G401.6 (cell line): ENCODE data around the gene MAP3K2.
"Not testable (repeated sequence)": the region's sequence is repeated elsewhere in the genome, so short reads cannot be mapped to it uniquely, and the experiment has no call there.

ENCODE experiments used
- FAIRE-seq: peaks from 2 replicates; lab custom pipeline; 2012; peaks lifted over from hg19 to GRCh38; lab: Jason Lieb, UNC

The MAP3K2 gene

DNA sequence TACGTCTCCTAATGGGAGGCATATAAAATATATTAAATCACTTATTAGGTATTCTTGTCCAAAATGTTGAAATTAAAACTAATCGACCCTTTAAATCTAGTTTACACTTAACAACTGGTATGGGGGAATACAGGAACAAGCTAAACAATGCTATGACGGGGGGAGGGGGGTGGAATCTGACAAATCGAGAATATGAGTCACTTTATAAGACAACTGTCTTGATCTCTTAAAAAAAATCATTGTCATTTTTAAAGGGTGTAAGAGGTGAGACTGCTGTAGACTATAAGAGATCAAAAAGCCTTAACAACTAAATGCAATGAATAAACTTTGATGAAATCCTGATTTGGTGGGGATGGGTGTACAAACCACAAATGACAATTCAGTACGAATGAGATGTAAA lies 6.0 kb downstream of the MAP3K2 start:
- FAIRE-seq = no peak

DNA sequence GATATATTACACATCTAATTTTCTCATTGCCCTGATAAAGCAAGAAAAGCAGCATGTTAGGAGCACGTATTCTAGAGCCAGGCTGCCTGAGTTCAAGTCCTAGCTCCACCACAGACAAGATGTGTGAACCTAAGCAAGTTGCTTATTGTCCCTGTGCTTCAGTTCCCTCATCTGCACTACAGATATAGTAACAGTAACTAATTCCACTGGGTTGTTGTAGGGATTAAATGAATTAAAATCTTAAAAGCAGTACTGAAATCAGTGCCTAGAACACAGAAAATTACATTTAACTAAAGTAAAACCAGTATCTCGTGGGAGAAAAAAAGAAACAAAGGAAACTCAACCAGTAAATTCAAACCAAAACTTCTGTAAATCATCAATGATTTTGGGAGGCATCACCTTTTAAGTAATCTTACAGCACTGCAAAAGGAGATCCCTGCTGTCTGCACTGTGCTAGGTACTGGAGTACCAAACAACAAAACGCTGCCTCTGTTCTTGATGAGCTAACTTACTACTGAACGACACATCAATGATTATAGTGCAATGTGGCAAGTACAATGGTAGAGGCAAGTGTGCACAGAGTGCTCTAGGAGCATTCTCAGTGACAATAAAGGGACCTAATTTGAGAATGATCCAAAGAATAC lies 7.9 kb downstream of the MAP3K2 start:
- no peak for FAIRE-seq

DNA sequence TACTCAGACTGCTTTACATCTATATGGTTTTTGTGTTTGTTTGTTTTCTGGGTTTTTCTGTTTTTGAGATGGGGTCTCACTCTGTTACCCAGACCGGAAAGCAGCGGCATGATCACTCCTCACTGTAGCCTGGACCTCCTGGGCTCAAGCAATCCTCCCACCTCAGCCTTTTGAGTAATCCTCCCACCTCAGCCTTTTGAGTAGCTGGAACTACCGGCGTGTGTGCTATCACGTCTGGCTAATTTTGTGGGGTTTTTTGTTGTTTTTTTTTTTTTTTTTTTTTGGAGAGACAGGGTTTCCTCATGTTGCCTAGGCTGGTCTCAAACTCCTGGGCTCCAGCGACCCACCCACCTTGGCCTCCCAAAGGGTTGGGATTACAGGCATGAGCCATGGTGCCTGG lies 9.1 kb downstream of the MAP3K2 start:
- FAIRE-seq = no peak

DNA sequence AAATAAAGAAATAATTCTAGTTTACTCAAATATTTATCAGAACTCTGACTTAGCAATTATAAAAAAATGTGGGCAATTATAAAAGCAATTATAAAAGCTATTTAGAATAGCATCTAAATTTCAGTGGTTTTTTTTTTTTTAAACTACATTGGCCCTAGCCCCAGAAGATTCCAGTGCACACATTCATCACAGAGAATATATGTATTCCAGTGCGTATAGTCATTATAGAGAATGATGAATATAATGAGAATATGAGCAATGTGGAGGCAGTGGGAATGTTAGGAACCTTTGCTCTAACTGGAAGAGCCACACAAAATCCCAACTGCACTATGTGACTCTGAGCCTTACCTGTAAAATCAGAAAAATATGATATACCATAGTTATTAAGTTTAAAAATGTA lies 10.5 kb downstream of the MAP3K2 start:
- FAIRE-seq = no peak

DNA sequence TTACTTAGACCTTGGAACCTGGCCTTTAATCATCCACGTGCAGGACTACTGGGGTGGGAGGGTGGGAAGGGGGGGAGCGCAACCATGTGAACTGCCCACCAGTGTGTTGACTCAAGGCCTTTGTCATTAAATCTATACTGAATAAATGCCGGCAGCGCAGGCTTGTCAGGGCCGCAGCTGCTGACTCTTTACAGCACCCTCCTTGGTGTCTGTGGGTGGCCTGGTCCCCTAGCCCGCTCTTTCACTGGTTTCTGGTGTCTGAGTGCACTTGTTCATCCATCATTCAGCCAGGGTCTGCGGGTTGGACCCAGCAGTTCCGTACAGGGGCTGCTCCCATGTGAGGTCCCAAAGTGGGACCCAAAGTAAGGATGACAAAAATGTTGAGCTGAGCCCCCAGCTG lies 11.5 kb downstream of the MAP3K2 start:
- FAIRE-seq = no peak

DNA sequence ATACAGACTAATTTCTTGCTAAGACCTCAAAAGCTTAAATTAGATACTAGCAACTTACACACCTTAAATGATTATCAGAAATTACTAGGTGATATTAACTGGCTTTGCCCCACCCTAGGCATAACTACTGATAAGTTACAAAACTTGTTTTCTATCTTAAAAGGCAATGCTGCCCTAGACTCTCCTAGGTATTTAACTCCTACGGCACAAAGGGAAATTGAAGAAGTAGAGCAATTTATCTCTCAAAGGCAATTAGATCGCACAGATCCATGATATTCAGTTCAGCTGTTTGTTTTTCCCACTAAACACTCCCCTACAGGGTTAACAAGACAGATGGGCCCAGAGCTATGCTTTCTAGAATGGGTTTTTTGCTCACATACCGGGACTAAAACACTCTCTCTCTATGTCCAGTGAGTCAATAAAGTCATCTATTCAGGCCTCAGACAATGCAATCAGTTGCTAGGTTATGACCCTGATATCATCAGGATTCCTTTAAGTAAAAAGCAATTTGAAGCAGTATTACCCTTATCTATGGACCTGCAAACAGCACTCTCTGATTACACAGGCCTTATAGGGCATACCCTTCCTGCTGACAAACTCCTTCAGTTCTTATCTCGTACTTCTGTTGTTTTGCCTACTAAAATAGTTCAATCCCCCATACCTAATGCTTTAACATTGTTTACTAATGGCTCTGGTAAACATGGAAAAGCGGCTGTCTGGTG lies 14.3 kb downstream of the MAP3K2 start:
- no peak for FAIRE-seq

DNA sequence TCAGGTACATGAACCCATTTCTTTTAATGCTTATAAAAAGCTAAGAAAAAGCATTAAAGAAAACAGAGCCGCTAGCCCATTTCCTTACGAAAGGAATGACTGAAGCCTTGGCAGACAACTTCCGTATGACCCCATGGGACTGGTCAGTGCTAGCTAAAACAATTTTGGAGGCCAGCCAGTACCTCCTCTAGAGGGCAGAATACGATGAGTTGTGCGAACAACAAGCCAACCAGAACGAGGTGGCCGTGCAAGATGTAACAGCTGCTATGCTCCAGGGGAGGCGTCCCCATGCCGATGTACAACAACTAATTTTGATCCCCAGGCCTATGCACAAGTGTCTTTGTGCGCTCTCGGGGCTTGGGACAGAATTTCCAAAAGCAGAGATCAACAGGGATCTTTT lies 16.7 kb downstream of the MAP3K2 start:
- no peak for FAIRE-seq

DNA sequence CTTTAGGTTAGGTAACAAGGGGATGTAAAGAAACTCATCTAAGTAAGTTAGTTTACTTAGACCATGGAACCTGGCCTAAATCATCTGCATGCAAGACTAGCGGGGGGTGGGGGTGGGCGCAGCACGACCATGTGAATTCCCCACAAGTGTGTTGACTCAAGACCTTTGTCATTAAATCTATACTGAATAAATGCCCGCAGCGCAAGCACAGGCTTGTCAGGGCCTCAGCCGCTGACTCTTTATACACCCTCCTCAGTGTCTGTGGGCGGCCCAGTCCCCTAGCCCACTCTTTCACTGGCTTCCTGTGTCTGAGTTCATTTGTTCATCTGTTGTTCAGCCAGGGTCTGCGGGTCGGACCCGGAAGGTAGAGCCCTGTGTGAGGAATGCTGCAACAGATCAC lies 17.8 kb downstream of the MAP3K2 start:
- FAIRE-seq = no peak

DNA sequence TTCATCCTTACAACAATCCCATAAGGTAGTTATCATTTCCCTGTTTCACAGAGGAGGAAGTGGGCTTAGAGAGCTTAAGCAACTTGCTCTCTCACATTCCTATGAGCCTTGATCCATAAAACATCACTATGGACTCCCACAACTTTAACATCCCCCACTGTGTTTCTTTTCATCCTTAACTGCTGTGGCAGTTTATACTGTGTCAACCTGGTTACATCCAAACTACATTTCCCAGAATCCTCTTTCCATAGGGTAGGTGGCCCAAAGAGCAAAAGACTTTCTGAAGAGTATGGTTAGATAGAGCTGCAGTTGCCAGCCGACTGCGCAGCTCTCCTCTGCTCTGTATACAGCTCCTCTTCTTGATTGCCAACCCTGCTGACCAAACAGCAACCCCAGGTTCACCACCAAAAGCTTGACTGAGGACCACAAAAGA lies 22.5 kb downstream of the MAP3K2 start:
- no peak for FAIRE-seq

DNA sequence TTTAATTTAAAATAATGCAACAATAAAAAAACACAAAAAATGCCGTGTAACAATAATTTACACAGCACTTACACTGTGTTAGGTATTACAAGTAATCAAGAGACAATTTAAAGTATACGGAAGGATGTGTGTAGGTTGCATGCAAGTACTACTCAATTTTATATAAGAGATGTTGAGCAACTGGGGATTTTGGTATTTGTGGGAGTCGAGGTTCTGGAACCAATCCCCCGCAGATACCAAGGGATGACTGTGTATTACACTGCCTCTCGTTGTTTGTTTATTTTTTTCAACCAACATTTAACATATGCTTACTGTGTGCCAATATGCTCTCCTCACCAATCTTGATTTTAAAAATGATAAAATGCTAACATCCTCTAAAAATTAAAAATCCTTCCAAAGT lies 24.8 kb downstream of the MAP3K2 start:
- FAIRE-seq = no peak

DNA sequence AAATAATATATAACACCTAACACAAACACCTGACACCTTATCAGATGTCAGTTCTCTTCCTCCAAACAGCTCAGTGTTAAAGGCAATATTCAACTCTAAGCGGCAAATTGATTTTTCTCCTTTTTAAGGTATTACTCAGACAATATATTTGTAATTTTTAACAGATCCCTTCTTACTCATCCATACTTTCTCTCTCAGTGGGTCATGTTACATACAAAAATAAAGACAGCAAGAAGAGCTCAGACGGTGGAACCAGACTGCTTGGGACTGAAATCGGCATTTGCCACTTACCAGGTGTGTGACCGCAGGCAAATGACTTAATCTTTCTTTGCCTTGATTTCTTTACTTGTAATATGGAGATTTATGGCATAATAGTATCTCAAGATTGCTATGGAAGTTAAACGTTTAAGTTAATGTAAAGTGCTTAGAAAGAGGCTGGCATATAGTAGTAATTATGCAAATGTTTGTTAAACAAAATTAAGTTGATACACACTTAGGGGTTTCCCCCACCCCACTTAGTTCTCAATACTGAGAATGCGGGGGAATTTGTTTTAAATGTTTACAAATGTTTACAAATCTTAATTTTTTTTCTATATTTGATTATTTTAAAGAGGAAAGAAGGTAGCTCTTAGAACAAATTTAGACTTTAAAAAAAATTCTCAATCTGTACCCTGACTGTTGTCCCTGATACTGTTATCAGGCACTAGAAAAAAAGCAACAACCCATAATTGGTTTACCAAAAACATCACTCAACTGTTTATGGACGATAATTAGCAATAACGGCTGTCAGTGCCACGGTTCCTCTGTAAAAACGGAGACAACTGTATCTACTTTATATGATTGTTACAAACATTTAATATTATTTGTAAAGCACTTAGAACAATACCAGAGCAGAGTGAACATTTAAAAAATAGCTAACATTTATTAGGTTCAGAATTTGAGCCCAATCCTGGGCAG lies 25.6 kb downstream of the MAP3K2 start:
- no peak for FAIRE-seq

DNA sequence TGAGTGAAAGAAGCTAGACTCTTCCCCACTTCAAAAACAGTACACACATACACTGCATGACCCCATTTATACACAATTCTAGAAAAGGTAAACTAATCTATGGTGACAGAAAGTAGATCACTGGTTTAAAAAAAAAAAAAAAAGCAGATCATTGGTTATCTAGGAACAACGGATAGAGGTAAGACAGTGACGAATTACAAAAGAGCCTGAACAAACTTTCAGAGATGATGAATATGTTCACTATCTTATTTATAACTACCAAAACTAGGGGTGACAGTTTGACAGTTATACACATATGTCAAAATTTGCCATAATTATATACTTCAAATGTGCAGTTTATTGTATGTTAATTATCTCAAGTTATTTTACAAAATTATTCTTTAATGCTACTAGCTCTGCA lies 27.5 kb downstream of the MAP3K2 start:
- no peak for FAIRE-seq

DNA sequence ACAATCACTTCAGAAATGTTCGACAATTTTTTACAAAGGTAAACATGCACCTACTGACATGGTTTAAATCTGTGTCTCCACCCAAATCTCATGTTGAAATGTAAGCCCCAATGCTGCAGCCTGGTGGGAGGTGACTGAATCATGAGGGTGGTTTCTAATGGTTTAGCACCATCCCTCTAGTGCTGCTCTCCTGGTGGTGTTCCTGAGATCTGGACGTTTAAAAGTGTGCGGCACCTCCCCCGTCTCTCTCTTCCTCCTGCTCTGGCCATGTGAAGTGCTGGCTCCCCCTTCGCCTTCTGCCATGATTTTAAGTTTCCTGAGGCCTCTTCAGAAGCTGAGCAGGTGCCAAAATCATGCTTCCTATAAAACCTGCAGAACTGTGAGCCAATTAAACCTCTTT lies 28.3 kb downstream of the MAP3K2 start:
- no peak for FAIRE-seq

DNA sequence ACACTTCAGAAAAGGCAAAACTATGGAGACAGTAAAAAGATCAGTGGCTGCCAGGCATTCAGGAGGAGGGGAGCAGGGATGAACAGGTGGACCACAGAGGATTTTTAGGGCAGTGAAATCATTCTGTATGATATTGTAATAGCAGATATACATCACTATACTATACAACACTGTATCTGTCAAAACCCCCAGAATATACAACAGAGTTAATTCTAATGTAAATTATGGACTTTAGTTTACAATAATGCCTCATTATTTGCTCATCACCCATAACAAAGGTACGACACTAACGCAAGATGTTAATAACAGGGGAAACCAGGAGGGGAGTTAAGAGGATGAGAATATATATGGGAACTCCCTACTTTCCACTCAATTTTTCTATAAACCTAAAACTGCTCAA lies 28.8 kb downstream of the MAP3K2 start:
- FAIRE-seq = no peak

DNA sequence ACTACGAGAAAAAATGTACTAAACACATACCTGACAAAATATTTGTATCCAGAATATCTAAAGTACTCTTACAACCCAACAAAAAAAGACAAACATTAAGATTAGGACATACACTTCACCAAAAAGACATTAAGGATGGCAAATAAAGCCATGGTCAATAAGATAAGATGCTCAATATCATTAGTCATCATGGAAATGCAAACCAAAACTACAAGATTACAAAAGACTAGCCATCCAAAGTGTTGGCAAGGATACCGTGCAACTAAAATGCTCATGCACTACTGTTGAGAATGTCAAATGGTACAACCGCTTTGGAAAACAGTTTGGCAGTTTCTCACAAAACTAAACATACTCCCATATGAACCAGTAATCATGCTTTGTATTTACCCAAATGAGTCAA lies 29.7 kb downstream of the MAP3K2 start:
- no peak for FAIRE-seq

DNA sequence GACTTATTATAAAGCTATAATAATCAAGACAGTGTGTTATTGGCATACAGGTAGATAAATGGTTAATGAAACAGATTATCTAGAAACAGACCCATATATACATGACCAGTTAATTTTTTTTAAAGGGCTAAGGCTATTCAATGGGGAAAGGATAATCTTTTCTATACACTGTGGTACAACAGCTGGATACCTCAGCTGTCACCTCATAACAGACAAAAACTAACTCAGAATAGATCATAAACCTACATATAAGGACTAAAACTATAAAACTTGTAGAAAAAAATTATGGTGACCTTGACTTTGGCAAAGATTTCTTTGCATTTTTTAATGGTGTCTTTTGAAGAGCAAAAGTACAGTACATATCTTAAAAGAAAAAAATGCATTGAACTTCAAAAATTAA lies 30.2 kb downstream of the MAP3K2 start:
- no peak for FAIRE-seq

DNA sequence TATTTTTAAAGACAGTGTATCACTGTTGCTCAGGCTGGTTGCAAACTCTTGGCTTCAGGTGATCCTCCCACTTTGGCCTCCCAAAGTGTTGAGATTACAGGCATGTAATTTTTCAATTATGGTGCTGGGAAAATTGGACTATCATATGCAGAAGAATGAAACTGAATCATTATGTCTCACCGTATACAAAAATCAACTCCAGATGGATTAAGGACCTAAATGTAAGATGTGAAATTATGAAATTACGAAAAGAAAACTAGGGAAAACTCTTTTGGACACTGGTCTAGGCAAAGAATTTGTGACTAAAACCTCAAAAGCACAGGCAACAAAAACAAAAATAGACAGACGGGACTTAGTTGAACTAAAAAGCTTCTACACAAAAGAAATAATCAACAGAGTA lies 31.2 kb downstream of the MAP3K2 start:
- FAIRE-seq = no peak

DNA sequence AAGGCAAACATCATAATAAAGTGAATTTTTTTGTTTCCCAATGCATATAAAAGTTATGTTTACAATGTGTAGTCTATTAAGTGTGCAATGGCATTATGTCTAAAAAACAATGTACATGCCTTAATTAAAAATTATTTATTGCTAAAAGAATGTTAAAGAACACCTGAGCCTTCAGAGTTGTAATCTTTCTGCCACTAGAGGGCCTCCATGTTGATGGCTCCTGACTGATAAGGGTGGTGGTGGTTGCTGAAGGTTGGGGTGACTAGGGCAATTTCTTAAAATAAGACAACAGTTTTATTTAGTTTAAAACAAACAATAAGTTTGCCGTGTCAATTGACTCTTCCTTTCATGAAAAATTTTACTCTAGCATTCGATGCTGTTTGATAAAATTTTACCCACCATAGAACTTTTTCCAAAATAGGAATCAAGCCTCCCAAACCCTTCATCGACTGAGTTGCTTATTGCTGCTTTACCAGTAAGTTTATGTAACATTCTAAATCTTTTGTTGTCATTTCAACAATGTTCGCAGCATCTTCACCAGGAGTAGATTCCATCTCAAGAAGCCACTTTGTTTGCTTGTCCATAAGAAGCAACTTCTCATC lies 32.3 kb downstream of the MAP3K2 start:
- peak; percentile 36 for FAIRE-seq

DNA sequence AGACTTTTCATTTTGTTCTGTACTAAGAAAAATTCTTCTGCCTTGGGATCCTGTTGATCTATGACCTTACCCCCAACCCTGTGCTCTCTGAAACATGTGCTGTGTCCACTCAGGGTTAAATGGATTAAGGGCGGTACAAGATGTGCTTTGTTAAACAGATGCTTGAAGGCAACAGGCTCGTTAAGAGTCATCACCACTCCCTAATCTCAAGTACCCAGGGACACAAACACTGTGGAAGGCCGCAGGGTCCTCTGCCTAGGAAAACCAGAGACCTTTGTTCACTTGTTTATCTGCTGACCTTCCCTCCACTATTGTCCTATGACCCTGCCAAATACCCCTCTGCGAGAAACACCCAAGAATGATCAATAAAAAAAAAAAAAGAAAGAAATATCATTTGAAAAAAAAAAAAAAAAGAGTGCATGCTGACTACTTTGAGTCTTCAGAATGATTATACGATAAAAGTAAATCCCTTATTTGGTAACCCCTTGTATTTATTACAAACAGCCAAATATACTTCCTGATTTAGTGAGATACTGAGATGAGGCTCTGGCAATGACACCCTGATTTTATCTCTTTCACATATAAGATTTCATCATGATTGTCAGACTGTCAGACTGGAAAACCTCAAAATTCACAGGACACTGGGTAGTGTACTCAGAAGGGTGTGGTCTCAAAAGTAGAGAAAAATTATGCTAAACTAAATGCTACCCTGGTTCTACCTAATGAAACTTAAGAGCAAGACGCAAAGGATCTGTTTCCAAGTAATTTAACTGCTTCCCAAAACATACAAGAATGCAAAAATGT lies 33.7 kb downstream of the MAP3K2 start:
- FAIRE-seq = not testable (repeated sequence)

DNA sequence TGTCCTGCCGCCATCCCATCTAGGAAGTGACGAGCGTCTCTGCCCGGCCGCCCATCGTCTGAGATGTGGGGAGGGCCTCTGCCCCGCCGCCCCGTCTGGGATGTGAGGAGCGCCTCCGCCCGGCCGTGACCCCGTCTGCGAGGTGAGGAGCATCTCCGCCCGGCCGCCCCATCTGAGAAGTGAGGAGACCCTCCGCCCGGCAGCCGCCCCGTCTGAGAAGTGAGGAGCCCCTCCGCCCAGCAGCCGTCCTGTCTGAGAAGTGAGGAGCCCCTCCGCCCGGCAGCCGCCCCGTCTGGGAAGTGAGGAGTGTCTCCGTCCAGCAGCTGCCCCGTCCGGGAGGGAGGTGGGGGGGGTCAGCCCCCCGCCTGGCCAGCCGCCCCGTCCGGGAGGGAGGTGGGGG lies 34.6 kb downstream of the MAP3K2 start:
- not testable (repeated sequence) for FAIRE-seq

DNA sequence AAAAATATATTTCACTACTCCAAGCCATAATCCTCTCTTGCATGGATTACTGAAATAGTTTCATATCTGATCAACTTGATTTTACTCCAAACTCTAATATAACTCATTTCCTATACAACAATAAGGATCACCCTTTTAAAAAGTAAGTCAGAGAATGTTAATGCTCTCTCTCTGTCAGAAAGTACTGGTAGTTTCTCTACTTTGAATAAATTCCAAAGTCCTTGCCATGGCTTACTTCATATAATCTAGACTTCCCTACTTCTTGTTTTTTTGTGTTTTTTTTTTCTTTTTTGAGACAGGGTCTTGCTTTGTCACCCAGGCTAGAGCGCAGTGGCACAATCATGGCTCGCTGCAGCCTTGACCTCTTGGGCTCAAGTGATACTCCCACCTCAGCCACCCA lies 36.2 kb downstream of the MAP3K2 start:
- no peak for FAIRE-seq
